ENCODE measurements around the gene SMAD6.

The SMAD6 gene

DNA sequence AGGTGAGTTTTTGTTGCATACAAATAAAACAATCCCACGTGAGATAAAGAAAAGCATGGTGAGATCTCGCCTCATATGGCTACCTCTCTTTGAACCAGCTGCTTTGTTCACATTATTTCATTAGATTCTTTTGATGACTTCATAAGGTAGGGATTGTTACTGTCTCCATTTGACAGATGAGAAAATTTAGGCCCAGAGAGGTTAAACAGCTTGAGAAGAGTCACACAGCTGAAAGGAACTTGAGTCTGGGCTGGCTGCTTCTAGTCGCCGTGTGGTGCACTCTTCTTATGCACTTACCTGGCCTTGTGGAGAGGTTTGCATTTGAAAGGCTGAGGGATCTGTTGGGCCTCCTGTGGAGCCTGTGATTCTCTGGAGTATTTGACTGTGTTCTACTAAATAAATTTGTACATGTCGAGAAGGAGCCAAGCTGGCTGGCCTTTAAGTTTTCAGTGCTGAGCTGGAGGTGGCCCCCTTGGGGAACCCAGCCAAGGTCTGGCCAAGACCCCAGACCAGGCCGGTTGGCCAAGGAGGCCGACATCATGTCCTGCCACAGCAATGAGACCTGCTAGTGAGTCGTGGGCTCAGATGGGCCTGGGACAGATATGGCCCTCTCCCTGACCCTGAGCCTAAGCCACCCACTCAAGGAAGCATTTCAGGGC lies 125.1 kb downstream of the SMAD6 start:
- no peak for TF ChIP-seq CTCF (IDR thresholded peaks at IDR 0.05)

- no peak for TF ChIP-seq CTCF (IDR thresholded peaks at IDR 0.05)
Observed at GRCh38 chr15:66827698-66828055, 125.6 kb downstream of the SMAD6 start.

- no peak for TF ChIP-seq CTCF (IDR thresholded peaks at IDR 0.05)
Observed at GRCh38 chr15:66829551-66830121, 127.6 kb downstream of the SMAD6 start.

GRCh38 chr15:66830358-66830757 lies 128.3 kb downstream of the SMAD6 start:
- TF ChIP-seq CTCF (IDR thresholded peaks at IDR 0.05) = no peak

GRCh38 chr15:66830823-66831222 lies 128.8 kb downstream of the SMAD6 start:
- no peak for TF ChIP-seq CTCF (IDR thresholded peaks at IDR 0.05)

DNA sequence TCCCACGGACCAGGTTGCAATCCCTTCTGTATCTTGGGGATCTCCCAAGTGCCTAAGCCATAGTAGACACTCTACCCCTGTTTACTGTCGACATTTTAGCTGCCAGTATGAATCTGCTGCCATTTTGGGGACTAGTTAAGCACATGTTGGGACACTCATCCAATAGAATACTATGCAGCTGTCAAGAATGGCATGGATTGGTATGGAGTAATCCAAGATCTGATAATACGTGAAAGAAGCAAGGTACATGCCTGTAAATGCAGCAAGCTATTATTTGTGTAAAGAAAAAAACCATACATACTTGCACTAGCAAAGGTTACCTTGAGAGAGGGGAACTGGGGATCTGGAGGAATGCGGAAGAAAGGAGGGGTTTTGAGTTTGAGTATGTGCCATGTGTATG lies 129.3 kb downstream of the SMAD6 start:
- TF ChIP-seq CTCF (IDR thresholded peaks at IDR 0.05) = no peak

DNA sequence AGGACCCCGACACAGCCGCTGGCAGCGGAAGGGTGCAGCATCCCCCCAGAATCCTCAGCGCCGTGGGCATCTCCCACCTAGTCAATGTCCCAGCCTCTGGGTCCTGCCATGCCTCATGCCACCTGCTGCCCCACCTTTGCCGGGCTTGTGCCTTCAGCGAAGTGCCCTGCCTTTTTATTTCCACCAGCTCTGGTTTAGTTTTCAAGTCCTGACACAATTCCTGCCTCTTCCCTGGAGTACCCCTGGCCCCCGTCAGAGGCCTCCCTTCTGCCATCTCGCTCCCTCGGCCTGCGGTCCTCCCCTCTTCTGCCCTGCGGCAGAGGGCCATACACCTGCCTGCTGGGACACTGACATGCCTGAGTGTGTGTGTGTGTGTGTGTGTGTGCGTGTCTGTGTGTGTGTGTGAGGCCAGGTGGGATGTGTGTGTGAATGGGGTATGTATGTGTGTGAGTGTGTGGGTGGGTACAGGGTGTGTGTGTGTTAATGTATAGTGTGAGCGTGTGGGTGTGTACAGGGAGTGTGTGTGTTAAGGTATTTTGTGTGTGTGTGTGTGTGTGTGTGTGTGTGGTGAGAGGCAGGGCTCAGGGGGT lies 129.9 kb downstream of the SMAD6 start:
- TF ChIP-seq CTCF (IDR thresholded peaks at IDR 0.05) = no peak

Measured in LNCAP (cell line).